Measurements from ENCODE around the gene SAC3D1.
A peak's percentile ranks its signal among the peaks of the same experiment; 100 is the strongest.

Gene SAC3D1

DNA sequence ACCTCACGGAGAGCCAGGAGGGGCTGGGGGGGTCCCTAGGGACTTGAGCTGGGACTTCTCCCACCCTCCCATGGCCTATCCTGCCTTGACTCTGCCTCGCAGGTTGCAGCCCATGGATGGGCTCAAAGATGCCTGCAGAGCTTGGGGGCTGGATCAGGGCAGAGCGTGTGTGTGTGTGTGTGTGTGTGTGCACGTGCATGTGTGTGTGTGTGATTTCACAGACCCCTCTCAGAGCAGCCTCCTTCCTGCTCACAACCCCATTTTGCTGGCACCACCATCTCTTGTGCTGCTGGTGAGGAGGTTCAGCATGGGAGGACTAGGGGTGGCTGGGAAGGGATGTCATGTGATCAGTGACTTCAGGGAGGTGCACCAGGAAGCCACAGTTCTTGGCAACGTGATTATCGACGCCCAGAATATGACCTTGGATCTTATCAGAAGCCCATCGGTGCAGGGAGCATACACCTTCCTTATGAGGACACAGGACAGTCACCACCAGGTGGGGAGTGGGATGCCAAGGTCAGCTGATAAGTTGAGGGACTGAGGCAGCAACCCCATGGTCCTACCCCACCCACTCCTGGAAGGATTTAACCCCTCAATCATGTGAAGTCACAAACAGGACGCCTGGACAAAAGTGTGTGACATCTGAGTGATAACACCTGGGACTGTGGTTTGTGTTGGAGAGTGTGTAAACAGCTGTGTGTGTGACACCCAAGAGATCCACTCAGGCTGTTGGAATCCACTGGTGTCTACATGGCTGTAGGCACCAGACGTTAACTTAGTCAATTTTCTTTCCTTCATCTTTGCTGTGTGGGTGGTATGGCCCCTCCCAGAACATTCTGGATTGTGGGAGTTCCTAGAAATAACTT is 19.2 kb downstream of the SAC3D1 start:
- FAIRE-seq: no peak
- no peak for DNase-seq (ENCODE audit: insufficient read length, low spot score)
- TF ChIP-seq, protein P1, sequence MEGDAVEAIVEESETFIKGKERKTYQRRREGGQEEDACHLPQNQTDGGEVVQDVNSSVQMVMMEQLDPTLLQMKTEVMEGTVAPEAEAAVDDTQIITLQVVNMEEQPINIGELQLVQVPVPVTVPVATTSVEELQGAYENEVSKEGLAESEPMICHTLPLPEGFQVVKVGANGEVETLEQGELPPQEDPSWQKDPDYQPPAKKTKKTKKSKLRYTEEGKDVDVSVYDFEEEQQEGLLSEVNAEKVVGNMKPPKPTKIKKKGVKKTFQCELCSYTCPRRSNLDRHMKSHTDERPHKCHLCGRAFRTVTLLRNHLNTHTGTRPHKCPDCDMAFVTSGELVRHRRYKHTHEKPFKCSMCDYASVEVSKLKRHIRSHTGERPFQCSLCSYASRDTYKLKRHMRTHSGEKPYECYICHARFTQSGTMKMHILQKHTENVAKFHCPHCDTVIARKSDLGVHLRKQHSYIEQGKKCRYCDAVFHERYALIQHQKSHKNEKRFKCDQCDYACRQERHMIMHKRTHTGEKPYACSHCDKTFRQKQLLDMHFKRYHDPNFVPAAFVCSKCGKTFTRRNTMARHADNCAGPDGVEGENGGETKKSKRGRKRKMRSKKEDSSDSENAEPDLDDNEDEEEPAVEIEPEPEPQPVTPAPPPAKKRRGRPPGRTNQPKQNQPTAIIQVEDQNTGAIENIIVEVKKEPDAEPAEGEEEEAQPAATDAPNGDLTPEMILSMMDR (IDR thresholded peaks at IDR 0.05; ENCODE audit: insufficient read depth, missing control alignments): no peak

DNA sequence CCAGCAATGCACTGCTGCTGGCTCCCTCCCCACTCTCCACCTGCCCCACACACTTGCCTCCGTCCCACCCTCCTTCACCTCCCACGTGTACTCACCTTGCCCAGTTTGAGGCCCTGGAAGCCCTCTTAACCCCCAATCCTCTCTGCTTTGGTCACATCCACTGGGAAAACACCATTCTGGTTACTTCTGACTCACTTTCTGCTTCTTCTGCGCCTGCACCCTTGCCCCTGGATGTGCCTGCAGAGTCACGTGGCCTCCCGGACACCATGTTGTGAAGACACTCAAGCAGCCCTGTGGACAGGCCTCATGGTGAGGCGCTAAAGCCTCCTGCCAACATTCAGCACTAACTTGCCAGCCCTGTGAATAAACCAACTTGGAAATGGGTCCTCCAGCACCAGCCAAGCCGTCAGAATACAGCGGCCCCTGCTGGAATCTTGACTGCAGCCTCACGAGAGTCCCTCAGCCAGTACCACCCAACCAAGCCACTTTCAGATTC is 20.0 kb downstream of the SAC3D1 start:
- no peak for FAIRE-seq
- TF ChIP-seq, protein P1 (IDR thresholded peaks at IDR 0.05; ENCODE audit: insufficient read depth, missing control alignments): peak; percentile 49
- no peak for DNase-seq (ENCODE audit: insufficient read length, low spot score)

DNA sequence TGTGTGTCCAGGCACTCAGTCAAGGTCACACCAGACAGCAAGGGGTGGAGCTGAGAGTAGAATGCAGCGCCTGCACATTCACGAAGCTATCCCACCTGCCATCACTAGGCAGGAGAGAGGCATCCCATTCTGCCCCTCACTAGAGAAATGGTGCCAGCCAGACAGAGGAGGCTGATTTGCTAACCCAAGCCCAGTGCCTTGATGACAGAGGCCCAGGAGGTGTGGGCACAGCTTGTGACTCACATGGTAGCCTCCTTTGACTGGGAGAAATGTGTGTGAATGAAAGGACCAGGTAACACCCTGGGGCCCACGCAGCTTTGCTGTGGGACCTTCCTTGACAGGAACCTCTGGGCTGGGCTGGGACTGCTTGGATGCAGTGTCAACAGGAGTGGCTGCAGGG is 22.5 kb downstream of the SAC3D1 start:
- TF ChIP-seq, protein P1 (IDR thresholded peaks at IDR 0.05; ENCODE audit: insufficient read depth, missing control alignments): no peak
- FAIRE-seq (no peak), DNase-seq (ENCODE audit: insufficient read length, low spot score) (no peak)

DNA sequence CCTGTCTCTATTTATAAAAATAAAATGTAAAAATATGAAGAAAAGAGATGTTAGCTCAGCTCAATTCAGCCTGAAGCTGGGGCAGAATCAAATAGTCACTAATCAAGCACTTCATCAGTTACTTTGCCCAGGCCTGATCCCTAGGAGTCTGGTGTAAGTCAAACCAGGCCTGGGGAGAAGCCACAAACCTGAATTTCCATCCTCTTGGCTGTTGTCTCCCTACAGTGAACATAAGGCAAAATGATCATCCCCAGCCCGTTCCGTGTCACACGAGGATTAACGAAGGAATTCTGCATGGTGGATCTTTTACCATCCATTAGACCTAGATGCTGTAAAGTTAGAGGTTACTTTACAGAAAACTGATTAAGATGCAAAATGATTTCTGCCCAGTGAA is 23.8 kb downstream of the SAC3D1 start:
- TF ChIP-seq, protein P1 (IDR thresholded peaks at IDR 0.05; ENCODE audit: insufficient read depth, missing control alignments): no peak
- FAIRE-seq: no peak
- no peak for DNase-seq (ENCODE audit: insufficient read length, low spot score)

DNA sequence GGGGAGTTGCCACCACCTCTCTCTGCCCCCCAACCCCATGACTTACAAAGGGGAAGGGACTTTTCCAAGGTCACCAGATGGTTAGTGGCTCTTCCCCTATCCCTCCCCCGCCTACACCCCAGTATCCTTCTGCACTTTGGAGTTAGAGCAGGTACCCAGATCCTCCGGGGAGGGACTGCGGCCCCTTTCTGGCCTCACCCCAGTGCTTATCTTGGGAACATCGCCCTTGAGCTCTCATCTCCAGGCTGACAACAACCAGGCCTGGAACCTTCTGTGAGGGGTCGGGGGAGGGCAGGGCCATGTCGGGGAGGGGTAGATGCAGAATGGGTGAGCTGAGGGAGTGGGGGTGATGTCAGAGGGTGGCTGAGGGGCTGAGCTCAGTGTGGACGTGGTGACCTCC is 24.8 kb downstream of the SAC3D1 start:
- TF ChIP-seq, protein P1 (IDR thresholded peaks at IDR 0.05; ENCODE audit: insufficient read depth, missing control alignments): no peak
- FAIRE-seq: no peak
- no peak for DNase-seq (ENCODE audit: insufficient read length, low spot score)

DNA sequence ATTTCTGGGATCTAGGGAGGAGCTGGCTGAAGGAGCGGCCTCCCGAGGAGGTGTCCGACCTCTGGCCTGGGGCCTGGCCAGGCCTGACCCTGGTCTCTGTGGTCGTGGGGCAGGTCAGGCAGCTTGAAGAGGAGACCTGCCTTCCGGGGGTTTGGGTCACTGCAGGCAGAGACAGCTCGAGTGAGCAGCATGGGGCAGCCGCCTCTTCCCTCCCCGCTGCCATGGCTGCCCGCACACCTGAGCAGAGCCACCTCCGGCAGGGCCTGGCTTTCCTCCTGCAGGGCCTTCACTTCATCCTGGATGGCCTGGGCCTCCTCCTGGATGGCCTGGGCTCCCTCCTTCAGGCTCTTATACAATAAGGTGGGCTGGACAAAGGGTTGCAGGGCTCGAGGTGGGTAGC is 25.3 kb downstream of the SAC3D1 start:
- no peak for DNase-seq (ENCODE audit: insufficient read length, low spot score)
- TF ChIP-seq, protein P1 (IDR thresholded peaks at IDR 0.05; ENCODE audit: insufficient read depth, missing control alignments): no peak

DNA sequence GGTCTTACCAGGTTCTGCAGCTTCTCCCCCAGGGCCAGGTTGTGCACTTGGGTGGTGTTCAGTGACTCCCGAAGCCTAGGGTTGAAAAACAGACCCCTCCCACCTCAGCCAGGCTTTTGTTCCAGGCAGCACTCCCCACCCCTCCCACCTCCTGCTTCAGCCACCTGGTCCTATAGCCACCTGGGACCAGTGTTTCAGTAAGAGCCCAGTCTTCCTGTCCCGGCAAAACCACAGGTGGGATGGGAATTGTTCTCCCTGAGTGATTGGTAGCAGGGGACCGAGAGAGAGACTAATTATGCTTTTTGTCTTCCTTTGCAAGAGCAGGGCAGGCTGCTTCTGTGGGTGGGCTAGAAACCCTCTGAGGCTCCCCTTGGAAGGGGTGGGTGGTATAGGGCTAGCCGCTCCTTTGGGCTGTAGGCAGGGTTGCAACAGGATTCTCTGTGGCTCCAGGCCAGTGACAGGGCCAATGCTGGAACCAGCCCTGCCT is 25.8 kb downstream of the SAC3D1 start:
- no peak for DNase-seq (ENCODE audit: insufficient read length, low spot score)
- no peak for FAIRE-seq
- TF ChIP-seq, protein P1 (IDR thresholded peaks at IDR 0.05; ENCODE audit: insufficient read depth, missing control alignments): no peak

More for the DNA sequence above, 25.3 kb downstream of the SAC3D1 start:
- no peak for FAIRE-seq
